ENCODE measurements around the gene SLC6A8.

GRCh38 chrX:153725832-153726285, 38.1 kb downstream of the SLC6A8 start:
- TF ChIP-seq, protein P1, sequence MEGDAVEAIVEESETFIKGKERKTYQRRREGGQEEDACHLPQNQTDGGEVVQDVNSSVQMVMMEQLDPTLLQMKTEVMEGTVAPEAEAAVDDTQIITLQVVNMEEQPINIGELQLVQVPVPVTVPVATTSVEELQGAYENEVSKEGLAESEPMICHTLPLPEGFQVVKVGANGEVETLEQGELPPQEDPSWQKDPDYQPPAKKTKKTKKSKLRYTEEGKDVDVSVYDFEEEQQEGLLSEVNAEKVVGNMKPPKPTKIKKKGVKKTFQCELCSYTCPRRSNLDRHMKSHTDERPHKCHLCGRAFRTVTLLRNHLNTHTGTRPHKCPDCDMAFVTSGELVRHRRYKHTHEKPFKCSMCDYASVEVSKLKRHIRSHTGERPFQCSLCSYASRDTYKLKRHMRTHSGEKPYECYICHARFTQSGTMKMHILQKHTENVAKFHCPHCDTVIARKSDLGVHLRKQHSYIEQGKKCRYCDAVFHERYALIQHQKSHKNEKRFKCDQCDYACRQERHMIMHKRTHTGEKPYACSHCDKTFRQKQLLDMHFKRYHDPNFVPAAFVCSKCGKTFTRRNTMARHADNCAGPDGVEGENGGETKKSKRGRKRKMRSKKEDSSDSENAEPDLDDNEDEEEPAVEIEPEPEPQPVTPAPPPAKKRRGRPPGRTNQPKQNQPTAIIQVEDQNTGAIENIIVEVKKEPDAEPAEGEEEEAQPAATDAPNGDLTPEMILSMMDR (conservative IDR thresholded peaks at IDR 0.05; ENCODE audit: low read depth, low read length) = no peak
- no peak for TF ChIP-seq RAD21 (IDR thresholded peaks at IDR 0.05; ENCODE audit: low read length)
- no peak for TF ChIP-seq RCOR1 (IDR thresholded peaks at IDR 0.05; ENCODE audit: insufficient replicate concordance, low read length)
- no peak for TF ChIP-seq BHLHE40 (IDR thresholded peaks at IDR 0.05; ENCODE audit: low read depth, low read length)
- no peak for TF ChIP-seq NFE2L2 (IDR thresholded peaks at IDR 0.05; ENCODE audit: low read depth, low read length)
- TF ChIP-seq MAZ (IDR thresholded peaks at IDR 0.05; ENCODE audit: borderline replicate concordance, low read depth, low read length) = no peak
- TF ChIP-seq MAFK (IDR thresholded peaks at IDR 0.05; ENCODE audit: low read depth, low read length) = no peak
